Omental fat pad (tissue), 4 donors: ENCODE results near the gene L3MBTL1. TPM values are rescaled to one million over a fixed set of nuclear protein-coding genes. Genes with fewer than 3 reads are reported as not detected.

Experiments used
- ATAC-seq: fragments of 150-250 bp; one replicate; pipeline ENCODE4 v1.9.1; 2016; ENCODE audit warnings: mild to moderate bottlenecking, moderate library complexity; ENCODE audit not compliant: low FRiP score
- DNase-seq: peaks from one replicate; pipeline ENCODE4 v3.0.0-alpha.2; 2019; ENCODE audit warnings: low spot score
- total RNA-seq, 4 donors: library from RNA; depleted of rRNA; stranded (reverse); fragments of >200 nt; gene quantifications; one replicate each; pipeline ENCODE4 v1.1.0, GENCODE V29; 2016
- TF ChIP-seq, protein P1 (sequence below), 3 donors: fragments of 450-650 bp; IDR thresholded peaks; one replicate each; pipeline ENCODE4 v1.5.1; 2016 to 2017; ENCODE audit warnings: antibody characterized with exemption in 3 of 3, mild to moderate bottlenecking in 3 of 3, moderate library complexity in 2 of 3

Gene L3MBTL1
- total RNA-seq, 4 donors from 2014 or later: 6.5 to 9.8 (median 7.4) TPM

DNA sequence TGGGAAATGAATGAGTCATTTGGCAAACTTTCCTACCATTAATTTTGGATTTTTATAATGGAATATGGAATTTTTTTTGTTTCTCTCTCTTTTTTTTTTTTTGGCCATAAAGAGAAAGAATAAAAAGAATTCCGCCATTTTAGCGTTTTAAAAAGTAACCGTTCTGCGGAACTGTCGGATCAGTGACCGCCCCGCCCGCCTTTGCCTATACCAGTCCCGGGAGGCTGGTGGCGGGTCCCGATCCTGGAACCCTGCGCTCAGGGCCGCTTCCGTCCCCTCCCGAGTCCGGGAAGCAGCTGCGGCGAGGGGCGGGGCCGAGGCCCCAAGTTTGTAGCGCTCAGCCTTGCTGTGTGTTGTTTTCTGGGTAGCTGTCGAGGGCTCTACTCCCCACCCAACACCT is 609 bp downstream of the L3MBTL1 start:
- no peak for DNase-seq
- no peak for ATAC-seq
- TF ChIP-seq, protein P1, sequence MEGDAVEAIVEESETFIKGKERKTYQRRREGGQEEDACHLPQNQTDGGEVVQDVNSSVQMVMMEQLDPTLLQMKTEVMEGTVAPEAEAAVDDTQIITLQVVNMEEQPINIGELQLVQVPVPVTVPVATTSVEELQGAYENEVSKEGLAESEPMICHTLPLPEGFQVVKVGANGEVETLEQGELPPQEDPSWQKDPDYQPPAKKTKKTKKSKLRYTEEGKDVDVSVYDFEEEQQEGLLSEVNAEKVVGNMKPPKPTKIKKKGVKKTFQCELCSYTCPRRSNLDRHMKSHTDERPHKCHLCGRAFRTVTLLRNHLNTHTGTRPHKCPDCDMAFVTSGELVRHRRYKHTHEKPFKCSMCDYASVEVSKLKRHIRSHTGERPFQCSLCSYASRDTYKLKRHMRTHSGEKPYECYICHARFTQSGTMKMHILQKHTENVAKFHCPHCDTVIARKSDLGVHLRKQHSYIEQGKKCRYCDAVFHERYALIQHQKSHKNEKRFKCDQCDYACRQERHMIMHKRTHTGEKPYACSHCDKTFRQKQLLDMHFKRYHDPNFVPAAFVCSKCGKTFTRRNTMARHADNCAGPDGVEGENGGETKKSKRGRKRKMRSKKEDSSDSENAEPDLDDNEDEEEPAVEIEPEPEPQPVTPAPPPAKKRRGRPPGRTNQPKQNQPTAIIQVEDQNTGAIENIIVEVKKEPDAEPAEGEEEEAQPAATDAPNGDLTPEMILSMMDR (IDR thresholded peaks at IDR 0.05): no peak

DNA sequence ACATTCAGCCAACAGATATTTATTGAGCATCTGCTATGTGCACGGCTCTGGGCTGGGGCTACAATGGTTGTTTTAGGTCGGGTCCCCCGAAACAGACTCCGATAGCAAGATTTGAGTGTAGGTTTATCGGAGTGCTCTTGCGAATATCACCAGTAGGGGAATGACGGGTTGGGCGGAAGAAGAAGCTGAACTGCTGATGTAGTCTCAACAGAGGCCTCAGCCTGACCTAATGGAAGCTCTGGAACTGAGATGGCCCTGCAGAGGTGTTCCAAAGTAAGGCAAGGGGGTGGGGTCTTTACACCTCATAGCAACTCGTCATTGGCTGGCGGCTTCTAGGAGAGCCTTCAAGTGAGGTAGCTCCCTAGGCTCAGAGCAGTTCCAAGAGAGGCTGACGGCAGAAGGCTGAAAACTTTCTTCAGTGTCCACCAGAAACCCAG is 1.1 kb downstream of the L3MBTL1 start:
- ATAC-seq (no peak), DNase-seq (no peak)
- TF ChIP-seq, protein P1 (IDR thresholded peaks at IDR 0.05): no peak

DNA sequence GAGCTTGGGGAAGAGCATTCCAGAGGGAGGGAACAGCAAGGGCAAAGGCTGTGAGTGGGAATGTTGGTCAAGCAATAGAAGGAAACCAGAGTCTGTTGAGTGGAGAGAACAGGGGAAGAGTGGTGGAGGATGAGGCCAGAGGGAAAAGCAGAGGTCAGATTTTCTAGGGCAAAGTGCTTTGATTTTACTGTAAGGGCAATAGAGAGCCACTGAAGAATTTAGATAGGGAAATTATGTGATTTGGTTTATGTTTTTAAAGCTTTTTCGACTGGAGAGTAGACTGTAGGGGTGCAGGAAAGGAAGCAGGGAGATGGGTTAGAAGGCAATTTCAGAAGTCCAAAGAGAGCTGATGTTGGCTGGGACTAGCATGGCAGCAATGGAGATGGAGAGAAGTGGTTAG is 4.4 kb downstream of the L3MBTL1 start:
- ATAC-seq: no peak
- DNase-seq: no peak
- TF ChIP-seq, protein P1 (IDR thresholded peaks at IDR 0.05): no peak

DNA sequence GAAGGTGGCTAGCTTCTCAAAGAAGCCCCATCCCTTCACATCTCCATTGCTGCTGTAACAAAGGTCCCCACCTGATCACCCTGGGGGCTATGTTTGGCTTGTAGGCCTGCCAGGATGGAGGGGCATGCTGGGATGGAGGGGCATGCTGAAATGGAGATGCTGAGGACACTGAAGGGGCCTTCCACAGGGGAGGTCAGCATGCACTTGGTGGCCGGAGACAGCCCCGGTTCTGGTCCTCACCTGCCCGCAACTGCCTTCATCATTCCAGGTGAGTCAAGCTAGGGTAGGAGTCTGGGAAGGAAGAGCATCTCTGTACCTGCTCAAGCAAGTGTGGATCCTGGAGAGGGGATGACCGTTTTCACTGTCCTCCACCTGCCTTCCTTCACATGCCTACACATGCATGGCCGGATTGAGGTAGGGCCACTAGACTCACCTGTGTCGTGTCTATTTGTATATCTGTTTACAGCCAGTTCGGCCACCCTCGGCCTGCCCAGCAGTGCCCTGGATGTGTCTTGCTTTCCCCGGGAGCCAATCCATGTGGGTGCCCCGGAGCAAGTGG is 6.0 kb downstream of the L3MBTL1 start:
- DNase-seq: no peak
- TF ChIP-seq, protein P1 (IDR thresholded peaks at IDR 0.05): no peak

DNA sequence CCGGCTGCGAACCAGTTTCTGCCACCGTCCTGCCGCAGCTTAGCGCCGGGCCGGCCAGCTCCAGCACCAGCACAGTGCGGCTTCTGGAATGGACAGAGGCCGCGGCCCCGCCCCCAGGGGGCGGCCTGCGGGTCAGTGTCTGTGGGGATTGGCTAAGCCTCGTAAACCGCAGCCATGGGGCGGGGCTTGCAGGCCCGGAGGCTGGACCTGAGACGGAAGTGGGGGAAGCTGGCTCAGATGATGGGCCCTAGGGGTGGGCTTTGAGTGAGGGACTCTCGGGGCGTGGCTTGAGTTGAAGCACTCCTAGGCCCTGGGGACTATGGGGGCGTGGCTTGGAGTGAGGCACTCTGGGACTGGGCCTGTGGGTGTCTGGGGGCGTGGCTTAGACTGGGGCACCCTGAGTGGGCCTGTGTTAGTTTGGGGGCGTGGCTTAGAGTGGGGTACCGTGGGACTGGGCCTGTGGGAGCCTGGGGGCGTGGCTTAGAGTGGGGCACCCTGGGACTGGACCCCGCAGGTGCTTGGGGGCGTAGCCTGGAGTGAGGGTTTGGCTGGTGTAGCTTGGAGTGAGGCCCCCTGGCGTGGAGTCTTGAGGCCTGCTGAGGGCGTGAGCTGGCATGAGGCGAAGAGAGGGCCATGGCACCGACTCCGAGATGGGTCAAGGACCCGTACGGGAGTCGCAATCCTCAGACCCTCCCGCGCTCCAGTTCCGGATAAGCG is 6.6 kb downstream of the L3MBTL1 start:
- peak; percentile 96 for ATAC-seq
- TF ChIP-seq, protein P1 (IDR thresholded peaks at IDR 0.05): no peak

More for the DNA sequence above, 6.0 kb downstream of the L3MBTL1 start:
- ATAC-seq: no peak

DNA sequence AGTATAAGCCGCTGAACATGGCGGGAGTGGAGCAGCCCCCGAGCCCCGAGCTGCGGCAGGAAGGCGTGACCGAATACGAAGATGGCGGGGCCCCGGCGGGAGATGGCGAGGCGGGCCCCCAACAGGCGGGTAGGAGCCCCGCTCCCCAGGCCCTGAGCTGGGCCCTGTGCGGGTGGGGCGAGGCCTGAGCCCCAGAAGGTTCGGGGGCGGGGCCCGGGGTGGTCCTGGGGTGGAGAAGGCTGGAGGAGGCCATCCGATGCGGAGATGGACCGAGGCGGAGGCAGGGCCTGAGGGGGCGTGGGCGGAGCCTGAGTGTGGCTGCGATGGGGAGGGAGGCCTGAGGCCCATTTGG is 7.1 kb downstream of the L3MBTL1 start:
- TF ChIP-seq, protein P1 (IDR thresholded peaks at IDR 0.05): no peak
- DNase-seq (no peak), ATAC-seq (peak; percentile 16)

More for the DNA sequence above, 6.6 kb downstream of the L3MBTL1 start:
- DNase-seq: peak; percentile 91

DNA sequence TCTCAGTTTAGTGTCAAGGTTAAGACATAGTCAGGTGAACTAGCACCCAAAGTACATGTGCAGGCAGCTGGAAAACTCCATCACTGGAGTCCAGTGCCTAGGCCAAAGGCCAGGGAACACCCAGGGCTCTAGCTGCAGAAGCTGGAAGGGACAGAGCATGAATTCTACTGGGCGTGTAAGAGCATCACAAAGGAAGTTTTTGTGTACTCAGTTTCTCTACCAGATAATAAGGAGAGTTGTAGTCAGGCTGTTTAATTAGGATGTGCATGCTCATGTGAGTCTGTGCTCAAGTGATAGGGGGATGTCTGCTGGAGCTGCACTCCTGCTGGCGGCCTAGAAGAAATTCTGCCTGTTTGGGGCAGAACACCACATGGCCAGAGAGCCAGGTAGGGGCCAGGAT is 8.1 kb downstream of the L3MBTL1 start:
- TF ChIP-seq, protein P1 (IDR thresholded peaks at IDR 0.05): no peak
- DNase-seq (no peak), ATAC-seq (no peak)
